GM23338 (cell line): ENCODE data around the gene ELMO2.

ENCODE experiments used
- CREB1 ChIP-seq: fragments of 250-450 bp; sonication (Bioruptor Pico); IDR thresholded peaks from 2 replicates; pipeline ENCODE4 v1.5.0; 2020; ENCODE audit warnings: low read depth, mild to moderate bottlenecking, moderate library complexity
- EZH2 ChIP-seq: fragments of 200-600 bp; sonication (generic); IDR thresholded peaks from one replicate; pipeline ENCODE4 v1.8.0; 2017; ENCODE audit warnings: antibody characterized with exemption, mild to moderate bottlenecking, low read depth; ENCODE audit not compliant: unreplicated experiment
- EZH2phosphoT487 ChIP-seq: fragments of 200-600 bp; sonication (generic); IDR thresholded peaks from one replicate; pipeline ENCODE4 v1.8.1; 2018; ENCODE audit warnings: antibody characterized with exemption; ENCODE audit not compliant: unreplicated experiment
- NANOG ChIP-seq: IDR thresholded peaks from 2 replicates; pipeline ENCODE4 v1.6.1; 2016; ENCODE audit warnings: antibody characterized with exemption, borderline replicate concordance
- POLR2AphosphoS5 ChIP-seq: IDR thresholded peaks from 2 replicates; pipeline ENCODE4 v1.6.1; 2016; ENCODE audit warnings: antibody characterized with exemption, low read depth
- REST ChIP-seq: IDR thresholded peaks from one replicate; pipeline ENCODE4 v1.6.1; 2018; ENCODE audit warnings: antibody characterized with exemption; ENCODE audit not compliant: unreplicated experiment
- TF ChIP-seq, protein P1 (sequence below), 2 experiments: fragments of 200-600 bp in 1 of 2; sonication (generic) in 1 of 2; conservative IDR thresholded peaks; 2 replicates each; pipeline versions ENCODE4 v1.5.1 to v1.6.1; 2016 to 2017; ENCODE audit warnings: antibody characterized with exemption in 2 of 2, low read depth in 2 of 2, mild to moderate bottlenecking in 2 of 2, moderate library complexity in 1 of 2

DNA sequence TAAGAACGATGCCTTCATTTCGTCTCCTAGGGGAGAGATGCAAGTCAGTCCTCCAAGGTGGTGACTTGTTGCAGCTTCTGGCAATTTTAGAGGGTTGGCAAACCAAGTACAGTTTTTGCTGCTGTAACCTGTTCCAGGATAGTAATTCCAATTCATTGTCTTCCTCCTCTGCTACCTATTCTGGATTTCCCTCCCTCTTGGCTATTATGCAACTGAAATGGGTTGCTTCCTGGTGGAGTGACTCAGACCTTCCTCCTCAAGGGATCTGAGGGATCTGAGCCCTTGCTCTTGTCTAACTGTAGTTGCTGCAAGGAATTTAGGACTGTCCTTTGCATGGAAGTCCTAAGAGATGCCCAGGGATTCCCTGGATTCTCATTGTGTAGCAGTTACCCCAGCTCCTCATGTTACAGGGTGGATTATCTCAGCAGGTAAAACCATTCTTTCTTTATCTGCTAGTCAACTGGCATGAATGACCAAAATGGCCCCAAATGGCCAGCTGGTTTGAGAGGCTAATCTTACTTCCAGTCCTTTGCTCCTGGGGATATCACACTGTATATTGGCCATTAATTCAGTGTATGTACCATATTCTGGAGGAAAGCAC, 17.6 kb upstream of the ELMO2 start:
- TF ChIP-seq, protein P1, sequence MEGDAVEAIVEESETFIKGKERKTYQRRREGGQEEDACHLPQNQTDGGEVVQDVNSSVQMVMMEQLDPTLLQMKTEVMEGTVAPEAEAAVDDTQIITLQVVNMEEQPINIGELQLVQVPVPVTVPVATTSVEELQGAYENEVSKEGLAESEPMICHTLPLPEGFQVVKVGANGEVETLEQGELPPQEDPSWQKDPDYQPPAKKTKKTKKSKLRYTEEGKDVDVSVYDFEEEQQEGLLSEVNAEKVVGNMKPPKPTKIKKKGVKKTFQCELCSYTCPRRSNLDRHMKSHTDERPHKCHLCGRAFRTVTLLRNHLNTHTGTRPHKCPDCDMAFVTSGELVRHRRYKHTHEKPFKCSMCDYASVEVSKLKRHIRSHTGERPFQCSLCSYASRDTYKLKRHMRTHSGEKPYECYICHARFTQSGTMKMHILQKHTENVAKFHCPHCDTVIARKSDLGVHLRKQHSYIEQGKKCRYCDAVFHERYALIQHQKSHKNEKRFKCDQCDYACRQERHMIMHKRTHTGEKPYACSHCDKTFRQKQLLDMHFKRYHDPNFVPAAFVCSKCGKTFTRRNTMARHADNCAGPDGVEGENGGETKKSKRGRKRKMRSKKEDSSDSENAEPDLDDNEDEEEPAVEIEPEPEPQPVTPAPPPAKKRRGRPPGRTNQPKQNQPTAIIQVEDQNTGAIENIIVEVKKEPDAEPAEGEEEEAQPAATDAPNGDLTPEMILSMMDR (conservative IDR thresholded peaks at IDR 0.05; ENCODE audit: low read depth in 2 of 2): no peak
- no peak for TF ChIP-seq EZH2
- TF ChIP-seq POLR2AphosphoS5: no peak
- TF ChIP-seq CREB1 (CRISPR knock-in tag): no peak
- TF ChIP-seq REST: no peak
- TF ChIP-seq EZH2phosphoT487: no peak
- no peak for TF ChIP-seq NANOG
